Karpas-422 (cell line): ENCODE results near the gene KLHDC8A. TPM values are rescaled to one million over a fixed set of nuclear protein-coding genes. Genes with fewer than 3 reads are reported as not detected.

Experiments
- DNase-seq: peaks from one replicate; pipeline ENCODE4 v3.0.0-alpha.2; 2015
- H2AFZ ChIP-seq: fragments of 200-600 bp; sonication (generic); 2 replicates; pipeline ENCODE4 v1.6.1; 2014; ENCODE audit warnings: antibody characterized with exemption, low read length, mixed read lengths
- H3K27ac ChIP-seq: fragments of 200-600 bp; sonication (generic); 2 replicates; pipeline ENCODE4 v1.5.1; 2014; ENCODE audit warnings: mild to moderate bottlenecking, low read length, moderate library complexity
- H3K27me3 ChIP-seq: fragments of 200-600 bp; sonication (generic); 2 replicates; pipeline ENCODE4 v1.6.1; 2014; ENCODE audit warnings: low read length, mixed read lengths
- H3K36me3 ChIP-seq: fragments of 200-600 bp; sonication (generic); 2 replicates; pipeline ENCODE4 v1.6.1; 2014; ENCODE audit warnings: low read length, mixed read lengths; ENCODE audit not compliant: insufficient read depth
- H3K4me1 ChIP-seq: fragments of 200-600 bp; sonication (generic); 2 replicates; pipeline ENCODE4 v1.6.1; 2014; ENCODE audit warnings: mild to moderate bottlenecking, low read length, mixed read lengths
- H3K4me2 ChIP-seq: fragments of 200-600 bp; sonication (generic); 2 replicates; pipeline ENCODE4 v1.6.1; 2014; ENCODE audit warnings: low read length, low read depth, mild to moderate bottlenecking; ENCODE audit not compliant: poor library complexity, severe bottlenecking
- H3K4me3 ChIP-seq: fragments of 200-600 bp; sonication (generic); 2 replicates; pipeline ENCODE4 v1.5.1; 2014; ENCODE audit warnings: mild to moderate bottlenecking, antibody characterized with exemption, low read length, mixed read lengths
- H3K79me2 ChIP-seq: fragments of 200-600 bp; sonication (generic); 2 replicates; pipeline ENCODE4 v1.6.1; 2014; ENCODE audit warnings: mild to moderate bottlenecking, low read length, mixed read lengths
- H3K9ac ChIP-seq: fragments of 200-600 bp; sonication (generic); 2 replicates; pipeline ENCODE4 v1.6.0; 2014; ENCODE audit warnings: low read length
- H3K9me2 ChIP-seq: fragments of 200-600 bp; sonication (generic), shearing (Covaris generic); replicated peaks from 2 replicates; pipeline ENCODE4 v1.6.0; 2014; ENCODE audit warnings: mild to moderate bottlenecking, low read length, moderate library complexity; ENCODE audit not compliant: insufficient read depth
- H3K9me3 ChIP-seq: fragments of 300-700, 200-600 bp; sonication (generic); 2 replicates; pipeline ENCODE4 v1.6.1; 2014; ENCODE audit warnings: low read length, mixed read lengths
- H4K20me1 ChIP-seq: fragments of 200-600 bp; sonication (generic); 2 replicates; pipeline ENCODE4 v1.6.1; 2014; ENCODE audit warnings: mild to moderate bottlenecking, antibody characterized with exemption, low read length, low read depth; ENCODE audit not compliant: insufficient read depth
- total RNA-seq: library from RNA; depleted of rRNA; stranded (reverse); fragments of >200 nt; shearing (Covaris generic); gene quantifications from 2 replicates; pipeline ENCODE4 v1.2.3, GENCODE V29; 2014; ENCODE audit warnings: low replicate concordance

KLHDC8A gene
- total RNA-seq, 1 experiment from 2014 or later, result not detected

DNA sequence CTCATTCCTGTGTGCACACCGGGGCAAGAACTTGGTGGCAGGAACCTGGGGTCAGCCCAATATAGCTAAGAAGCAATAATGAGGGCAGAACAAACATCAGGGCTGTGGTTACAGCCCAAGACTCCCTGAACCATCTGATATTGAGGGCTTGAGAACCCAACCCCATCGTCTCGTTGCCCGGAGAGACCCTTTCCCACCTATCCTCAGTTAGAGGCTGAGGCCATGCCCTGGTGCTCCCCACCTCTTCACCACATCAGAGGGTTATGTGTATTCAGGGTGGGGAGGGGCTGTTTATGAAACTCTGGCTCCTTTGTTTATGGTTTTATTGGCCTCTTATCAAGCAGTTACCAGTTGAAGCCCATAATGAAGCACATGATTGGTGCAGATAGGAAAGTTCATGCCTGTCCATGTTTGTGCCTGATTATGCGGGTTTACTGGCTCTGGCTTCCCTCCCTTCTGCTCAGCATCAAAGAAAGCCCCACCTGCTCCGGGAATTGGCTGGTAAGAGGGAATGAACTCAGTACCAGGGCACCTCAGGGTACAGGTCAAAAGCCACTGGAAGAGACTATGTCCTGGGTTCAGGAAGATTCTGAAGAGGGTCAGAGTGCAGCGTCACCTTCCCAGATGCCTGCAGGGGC, 49.7 kb downstream of the KLHDC8A start:
- H3K9ac ChIP-seq, result no peak overlapping the region
- no peaks in the 10 kb centered on the region for H4K20me1 ChIP-seq
- H3K27ac ChIP-seq, result no peak overlapping the region
- H3K27me3 ChIP-seq, result no peaks in the 10 kb centered on the region
- no peak overlapping the region for H3K4me2 ChIP-seq
- no peaks in the 10 kb centered on the region for H3K36me3 ChIP-seq
- H3K9me2 ChIP-seq, result no peaks in the 10 kb centered on the region
- H3K4me3 ChIP-seq, result no peak overlapping the region
- no peak overlapping the region for H2AFZ ChIP-seq
- no peak for DNase-seq
- no peaks in the 10 kb centered on the region for H3K79me2 ChIP-seq
- no peaks in the 10 kb centered on the region for H3K9me3 ChIP-seq
- H3K4me1 ChIP-seq, result peaks cover 5% of the 10 kb centered on the region; the same call in 1 of the 2 replicates

DNA sequence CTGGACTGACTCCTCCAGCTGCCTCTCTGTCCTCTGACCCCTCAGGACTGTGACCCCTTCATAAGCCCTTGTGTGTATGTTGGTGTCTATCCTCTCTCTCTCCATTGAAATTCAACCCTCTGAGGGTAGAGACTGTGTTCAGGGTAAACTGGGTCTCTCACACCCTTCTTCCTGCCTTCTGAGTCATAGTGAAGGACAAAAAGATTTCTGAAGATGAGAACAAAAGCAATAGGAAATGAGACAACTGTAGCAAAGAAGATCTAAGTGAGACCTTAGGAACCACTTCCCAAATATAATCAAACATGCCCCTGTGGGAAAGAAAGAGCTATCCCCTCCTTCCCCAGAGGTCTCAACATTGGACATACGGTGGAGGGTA, 52.0 kb downstream of the KLHDC8A start:
- no peak overlapping the region for H3K4me2 ChIP-seq
- no peaks in the 10 kb centered on the region for H3K9me3 ChIP-seq
- H3K4me1 ChIP-seq, result peaks cover 20% of the 10 kb centered on the region
- no peak overlapping the region for H3K27ac ChIP-seq
- no peaks in the 10 kb centered on the region for H3K9me2 ChIP-seq
- no peaks in the 10 kb centered on the region for H3K79me2 ChIP-seq
- no peaks in the 10 kb centered on the region for H3K27me3 ChIP-seq
- no peaks in the 10 kb centered on the region for H3K36me3 ChIP-seq
- no peak overlapping the region for H2AFZ ChIP-seq
- H3K4me3 ChIP-seq, result no peak overlapping the region
- DNase-seq, result no peak
- H4K20me1 ChIP-seq, result no peaks in the 10 kb centered on the region
- no peak overlapping the region for H3K9ac ChIP-seq

DNA sequence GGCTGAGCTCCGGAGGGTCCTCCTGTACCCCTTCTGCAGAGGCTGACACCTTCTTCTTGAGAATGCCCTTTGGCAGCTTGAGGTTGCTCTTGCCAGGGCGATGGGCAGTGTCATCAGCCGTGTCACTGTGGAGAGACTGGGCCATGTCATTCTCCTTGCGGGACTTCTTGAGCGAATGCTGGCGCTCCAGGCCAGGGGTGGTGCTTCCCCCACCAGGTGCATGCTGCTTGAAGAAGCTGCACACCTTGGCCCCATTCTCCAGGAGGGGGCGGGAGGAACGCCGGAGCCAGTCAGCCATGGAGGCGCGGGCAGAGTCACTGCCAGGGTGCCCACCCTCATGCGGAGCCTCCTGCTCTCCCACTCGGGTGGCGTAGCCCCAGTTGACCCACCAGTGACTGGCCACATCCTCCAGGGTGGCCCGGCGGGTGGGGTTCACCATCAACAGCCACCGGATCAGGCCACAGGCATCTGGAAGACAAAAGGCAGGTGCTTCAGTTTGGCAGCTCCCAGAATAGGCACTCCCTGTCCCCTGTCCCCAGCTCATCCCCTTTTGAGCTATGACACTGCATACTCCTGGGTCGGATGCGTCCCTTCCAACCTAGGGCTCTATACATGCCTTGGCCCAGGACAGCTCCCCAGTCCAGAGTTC, 52.6 kb downstream of the KLHDC8A start:
- Histone ChIP-seq H3K4me3 (no peak overlapping the region), H3K4me2 (no peak overlapping the region), H3K36me3 (no peaks in the 10 kb centered on the region), H3K79me2 (no peaks in the 10 kb centered on the region), H3K4me1 (peaks cover 20% of the 10 kb centered on the region), H2AFZ (no peak overlapping the region), H3K9me2 (no peaks in the 10 kb centered on the region), H3K9me3 (no peaks in the 10 kb centered on the region), H4K20me1 (no peaks in the 10 kb centered on the region), H3K9ac (no peak overlapping the region), H3K27me3 (no peaks in the 10 kb centered on the region), H3K27ac (no peak overlapping the region)
- no peak for DNase-seq

DNA sequence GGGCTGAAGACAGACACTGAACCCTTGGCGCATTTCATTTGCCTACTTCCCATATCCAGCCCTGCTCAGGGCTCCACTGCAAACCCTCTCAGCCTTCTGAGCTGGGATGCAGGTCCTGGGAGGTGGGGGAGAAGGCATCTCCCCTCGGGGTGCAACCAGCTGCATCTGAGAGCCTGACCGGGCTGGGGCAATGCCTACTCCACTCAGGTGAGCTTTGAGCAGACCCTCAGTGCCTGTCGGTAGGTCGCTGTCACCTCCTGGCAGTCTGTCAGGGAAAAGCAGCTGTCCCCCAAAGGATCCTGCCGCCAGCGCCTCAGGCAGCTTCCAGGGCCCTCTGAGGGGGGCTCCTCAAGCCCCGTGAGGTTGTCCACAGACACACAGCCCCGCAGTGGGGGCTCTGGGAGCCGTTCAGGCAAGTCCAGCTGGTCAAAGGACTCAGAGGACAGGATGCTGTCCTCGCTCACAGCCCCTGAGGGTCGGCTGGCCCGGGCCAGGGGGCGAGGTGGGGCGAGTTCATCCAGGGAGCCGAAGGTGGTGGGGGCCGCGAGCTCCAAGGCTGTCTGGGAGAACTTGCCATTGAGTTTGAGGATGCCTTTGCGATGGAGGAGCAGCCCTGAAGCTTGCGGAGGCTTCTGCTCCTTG, 53.4 kb downstream of the KLHDC8A start:
- Histone ChIP-seq H3K9me2 (no peaks in the 10 kb centered on the region), H3K4me3 (no peak overlapping the region), H3K27ac (no peak overlapping the region), H4K20me1 (no peaks in the 10 kb centered on the region), H3K9ac (no peak overlapping the region), H3K9me3 (no peaks in the 10 kb centered on the region), H3K4me2 (no peak overlapping the region), H3K4me1 (peaks cover 24% of the 10 kb centered on the region), H3K27me3 (no peaks in the 10 kb centered on the region), H2AFZ (no peak overlapping the region), H3K79me2 (no peaks in the 10 kb centered on the region), H3K36me3 (no peaks in the 10 kb centered on the region)
- DNase-seq, result no peak

DNA sequence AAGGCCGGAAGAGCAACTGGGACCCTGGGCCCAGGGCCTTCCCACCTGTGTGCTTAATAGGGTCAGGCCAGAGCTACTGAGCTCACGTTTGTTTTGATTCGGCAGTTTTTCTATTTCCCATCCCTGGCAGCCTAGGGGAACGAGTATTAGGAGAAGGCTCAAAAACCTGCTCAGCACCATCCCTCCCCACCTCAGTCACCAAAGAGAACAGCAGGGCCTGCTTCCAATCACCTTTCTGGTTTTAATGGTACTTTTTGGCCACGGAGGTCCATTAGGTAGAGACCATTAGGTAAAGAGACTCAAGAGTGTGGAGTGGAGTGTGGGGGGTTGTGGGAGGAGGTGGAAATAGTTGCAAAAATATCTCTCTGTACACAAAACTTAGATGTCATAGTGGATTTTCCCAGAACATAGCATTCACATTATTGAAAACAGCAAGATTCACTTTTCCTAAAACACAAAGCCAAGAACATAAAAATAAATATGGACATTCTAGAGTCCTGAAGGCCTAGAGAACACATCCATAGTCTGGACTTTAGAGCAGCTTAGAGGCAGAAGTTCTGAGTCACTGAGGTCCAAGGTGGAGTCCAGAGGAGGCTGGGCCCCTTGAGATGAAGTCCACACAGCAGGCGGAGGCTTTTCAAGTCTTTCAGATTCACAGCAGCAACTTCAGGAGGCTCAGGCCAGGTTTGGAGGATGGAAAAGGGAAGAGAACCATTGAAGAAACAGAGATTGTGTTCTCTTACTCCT, 54.7 kb downstream of the KLHDC8A start:
- H3K4me1 ChIP-seq, result peaks cover 24% of the 10 kb centered on the region
- H3K27me3 ChIP-seq, result no peaks in the 10 kb centered on the region
- peak overlapping the region; percentile 39; the same call in 1 of the 2 replicates for H3K9ac ChIP-seq
- no peaks in the 10 kb centered on the region for H4K20me1 ChIP-seq
- H3K4me3 ChIP-seq, result no peak overlapping the region
- H3K9me2 ChIP-seq, result no peaks in the 10 kb centered on the region
- H3K4me2 ChIP-seq, result peak overlapping the region; percentile 52
- no peaks in the 10 kb centered on the region for H3K9me3 ChIP-seq
- H3K79me2 ChIP-seq, result no peaks in the 10 kb centered on the region
- no peak overlapping the region for H2AFZ ChIP-seq
- H3K36me3 ChIP-seq, result no peaks in the 10 kb centered on the region
- no peak for DNase-seq
- H3K27ac ChIP-seq, result no peak overlapping the region

DNA sequence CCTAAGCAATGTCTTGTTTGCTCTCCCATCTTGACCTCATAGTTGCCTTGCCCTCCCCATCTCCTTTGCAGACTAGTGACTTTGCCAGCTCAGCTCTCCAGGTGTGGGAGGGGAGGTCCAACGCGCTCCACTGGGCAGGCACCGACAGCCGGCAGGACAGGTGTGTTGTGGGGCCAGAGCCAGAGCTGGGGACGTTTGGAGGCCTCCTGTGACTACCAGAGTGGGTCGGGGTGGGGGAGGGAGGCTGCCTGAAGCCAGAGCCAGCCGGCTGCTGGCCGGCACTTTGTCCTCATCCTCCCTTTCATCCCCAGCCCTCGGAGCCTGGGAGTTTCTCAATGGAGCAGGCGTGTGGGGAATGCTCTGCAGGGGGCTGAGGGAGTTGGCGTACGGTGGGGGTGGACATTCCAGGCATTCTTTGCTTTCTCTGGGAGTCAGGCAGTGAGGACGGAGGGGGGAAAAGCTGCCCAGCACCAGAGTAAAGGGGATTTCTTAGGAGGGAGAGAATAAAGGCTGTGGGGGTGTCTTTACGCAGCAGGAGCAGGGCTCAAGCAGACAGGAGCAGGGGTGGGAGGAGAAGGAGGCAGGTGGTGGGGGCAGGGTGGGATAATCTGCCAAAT, 55.4 kb downstream of the KLHDC8A start:
- H3K27ac ChIP-seq, result no peak overlapping the region
- H4K20me1 ChIP-seq, result no peaks in the 10 kb centered on the region
- no peaks in the 10 kb centered on the region for H3K27me3 ChIP-seq
- peak overlapping the region; percentile 52 for H3K4me2 ChIP-seq
- H3K4me1 ChIP-seq, result peaks cover 24% of the 10 kb centered on the region
- H3K79me2 ChIP-seq, result no peaks in the 10 kb centered on the region
- H3K9ac ChIP-seq, result peak overlapping the region; percentile 39
- no peaks in the 10 kb centered on the region for H3K36me3 ChIP-seq
- no peak for DNase-seq
- no peaks in the 10 kb centered on the region for H3K9me3 ChIP-seq
- no peaks in the 10 kb centered on the region for H3K9me2 ChIP-seq
- H2AFZ ChIP-seq, result no peak overlapping the region; the same call in 1 of the 2 replicates
- peak overlapping the region; percentile 35; the same call in 1 of the 2 replicates for H3K4me3 ChIP-seq

DNA sequence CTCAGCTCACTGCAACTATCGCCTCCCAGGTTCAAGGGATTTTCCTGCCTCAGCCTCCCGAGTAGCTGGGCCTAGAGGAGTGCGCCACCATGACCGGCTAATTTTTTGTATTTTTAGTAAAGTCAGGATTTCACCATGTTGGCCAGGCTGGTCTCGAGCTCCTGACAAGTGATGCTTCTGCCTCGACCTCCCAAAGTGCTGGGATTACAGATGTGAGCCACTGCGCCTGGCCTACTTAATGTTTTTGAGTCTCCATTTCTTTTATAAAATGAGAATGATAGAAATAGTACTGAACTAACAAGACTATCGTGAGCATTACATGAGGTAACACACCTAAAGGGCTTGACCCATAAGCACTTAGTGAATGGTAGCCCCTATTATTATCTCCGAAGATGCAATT, 56.6 kb downstream of the KLHDC8A start:
- peaks cover 24% of the 10 kb centered on the region for H3K4me1 ChIP-seq

More for the DNA sequence above, 56.6 kb downstream of the KLHDC8A start:
- Histone ChIP-seq H3K9ac (no peak overlapping the region), H3K27ac (no peak overlapping the region), H4K20me1 (no peaks in the 10 kb centered on the region), H3K9me3 (no peaks in the 10 kb centered on the region), H2AFZ (no peak overlapping the region), H3K4me3 (no peak overlapping the region), H3K4me2 (no peak overlapping the region), H3K9me2 (no peaks in the 10 kb centered on the region), H3K27me3 (no peaks in the 10 kb centered on the region), H3K36me3 (no peaks in the 10 kb centered on the region), H3K79me2 (no peaks in the 10 kb centered on the region)
- no peak for DNase-seq
